ENCODE results near the gene MTG2. TPM values are rescaled to one million over a fixed set of nuclear protein-coding genes. Genes with fewer than 3 reads are reported as not detected.

The MTG2 gene
- total RNA-seq, 1 donor from 2014 or later = 19.5 TPM

GRCh38 chr20:62242176-62242575, 59.3 kb downstream of the MTG2 start:
- Histone ChIP-seq H3K4me3 (ENCODE audit: low read depth, low read length) (no peak overlapping the region), H3K36me3 (ENCODE audit: control insufficient read depth, insufficient read depth, low read length) (no peaks in the 10 kb centered on the region), H3K27me3 (ENCODE audit: control insufficient read depth, insufficient read depth, low read length) (no peaks in the 10 kb centered on the region)
- TF ChIP-seq, protein P1, sequence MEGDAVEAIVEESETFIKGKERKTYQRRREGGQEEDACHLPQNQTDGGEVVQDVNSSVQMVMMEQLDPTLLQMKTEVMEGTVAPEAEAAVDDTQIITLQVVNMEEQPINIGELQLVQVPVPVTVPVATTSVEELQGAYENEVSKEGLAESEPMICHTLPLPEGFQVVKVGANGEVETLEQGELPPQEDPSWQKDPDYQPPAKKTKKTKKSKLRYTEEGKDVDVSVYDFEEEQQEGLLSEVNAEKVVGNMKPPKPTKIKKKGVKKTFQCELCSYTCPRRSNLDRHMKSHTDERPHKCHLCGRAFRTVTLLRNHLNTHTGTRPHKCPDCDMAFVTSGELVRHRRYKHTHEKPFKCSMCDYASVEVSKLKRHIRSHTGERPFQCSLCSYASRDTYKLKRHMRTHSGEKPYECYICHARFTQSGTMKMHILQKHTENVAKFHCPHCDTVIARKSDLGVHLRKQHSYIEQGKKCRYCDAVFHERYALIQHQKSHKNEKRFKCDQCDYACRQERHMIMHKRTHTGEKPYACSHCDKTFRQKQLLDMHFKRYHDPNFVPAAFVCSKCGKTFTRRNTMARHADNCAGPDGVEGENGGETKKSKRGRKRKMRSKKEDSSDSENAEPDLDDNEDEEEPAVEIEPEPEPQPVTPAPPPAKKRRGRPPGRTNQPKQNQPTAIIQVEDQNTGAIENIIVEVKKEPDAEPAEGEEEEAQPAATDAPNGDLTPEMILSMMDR (IDR thresholded peaks at IDR 0.05; ENCODE audit: insufficient read depth, low read length, poor library complexity, severe bottlenecking) = no peak
- DNase-seq (ENCODE audit: low read depth) = no peak

GRCh38 chr20:62243106-62243505, 60.3 kb downstream of the MTG2 start:
- Histone ChIP-seq H3K36me3 (ENCODE audit: control insufficient read depth, insufficient read depth, low read length) (peaks cover 1% of the 10 kb centered on the region), H3K4me3 (ENCODE audit: low read depth, low read length) (no peak overlapping the region), H3K27me3 (ENCODE audit: control insufficient read depth, insufficient read depth, low read length) (no peaks in the 10 kb centered on the region)
- no peak for DNase-seq (ENCODE audit: low read depth)
- TF ChIP-seq, protein P1 (IDR thresholded peaks at IDR 0.05; ENCODE audit: insufficient read depth, low read length, poor library complexity, severe bottlenecking) = no peak

- H3K36me3 ChIP-seq (ENCODE audit: control insufficient read depth, insufficient read depth, low read length) = peaks cover 1% of the 10 kb centered on the region
- DNase-seq (ENCODE audit: low read depth) = no peak
- TF ChIP-seq, protein P1 (IDR thresholded peaks at IDR 0.05; ENCODE audit: insufficient read depth, low read length, poor library complexity, severe bottlenecking) = no peak
- H3K4me3 ChIP-seq (ENCODE audit: low read depth, low read length) = no peak overlapping the region
- H3K27me3 ChIP-seq (ENCODE audit: control insufficient read depth, insufficient read depth, low read length) = no peaks in the 10 kb centered on the region
Measured at GRCh38 chr20:62243906-62244515, 61.2 kb downstream of the MTG2 start.

- DNase-seq (ENCODE audit: low read depth) = no peak
- Histone ChIP-seq H3K4me3 (ENCODE audit: low read depth, low read length) (no peak overlapping the region), H3K36me3 (ENCODE audit: control insufficient read depth, insufficient read depth, low read length) (peaks cover 1% of the 10 kb centered on the region), H3K27me3 (ENCODE audit: control insufficient read depth, insufficient read depth, low read length) (no peaks in the 10 kb centered on the region)
- TF ChIP-seq, protein P1 (IDR thresholded peaks at IDR 0.05; ENCODE audit: insufficient read depth, low read length, poor library complexity, severe bottlenecking) = no peak
Measured at GRCh38 chr20:62244644-62245108, 61.8 kb downstream of the MTG2 start.

DNA sequence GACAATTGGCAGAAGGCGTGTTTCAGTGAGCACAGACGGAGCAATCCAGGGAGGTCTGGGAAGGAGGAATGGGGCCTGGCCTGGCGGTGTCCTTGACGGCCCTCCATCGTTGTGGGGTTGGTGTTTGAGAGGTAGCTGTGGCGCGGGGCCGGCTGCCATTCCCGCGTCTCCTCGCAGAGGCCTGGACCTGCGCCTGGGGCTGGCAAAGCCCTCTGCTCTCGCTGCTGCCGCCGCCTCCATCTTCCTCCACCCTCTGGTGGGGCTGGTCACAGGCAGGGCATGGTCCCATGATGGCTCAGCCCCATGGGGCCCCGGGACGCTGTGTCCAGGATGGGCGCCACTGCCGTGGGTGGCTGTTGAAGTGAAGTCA, 63.1 kb downstream of the MTG2 start:
- TF ChIP-seq, protein P1 (IDR thresholded peaks at IDR 0.05; ENCODE audit: insufficient read depth, low read length, poor library complexity, severe bottlenecking) = no peak
- no peak overlapping the region for H3K4me3 ChIP-seq (ENCODE audit: low read depth, low read length)
- no peaks in the 10 kb centered on the region for H3K27me3 ChIP-seq (ENCODE audit: control insufficient read depth, insufficient read depth, low read length)
- H3K36me3 ChIP-seq (ENCODE audit: control insufficient read depth, insufficient read depth, low read length) = peaks cover 1% of the 10 kb centered on the region
- no peak for DNase-seq (ENCODE audit: low read depth)

GRCh38 chr20:62246431-62246830, 63.6 kb downstream of the MTG2 start:
- no peak for DNase-seq (ENCODE audit: low read depth)
- Histone ChIP-seq H3K36me3 (ENCODE audit: control insufficient read depth, insufficient read depth, low read length) (peaks cover 1% of the 10 kb centered on the region), H3K4me3 (ENCODE audit: low read depth, low read length) (no peak overlapping the region), H3K27me3 (ENCODE audit: control insufficient read depth, insufficient read depth, low read length) (no peaks in the 10 kb centered on the region)
- TF ChIP-seq, protein P1 (IDR thresholded peaks at IDR 0.05; ENCODE audit: insufficient read depth, low read length, poor library complexity, severe bottlenecking) = no peak
